Neutrophil (primary cell): Measurements from ENCODE around the gene ZNF791.
"Not testable (repeated sequence)": the region's sequence is repeated elsewhere in the genome, so short reads cannot be mapped to it uniquely, and the experiment has no call there.

ENCODE experiments used
- H3K27ac ChIP-seq: fragments of 200-600 bp; sonication (generic); 2 replicates; pipeline ENCODE4 v1.5.1; 2016; ENCODE audit warnings: mild to moderate bottlenecking, moderate library complexity
- H3K27me3 ChIP-seq: fragments of 200-600 bp; sonication (generic); 2 replicates; pipeline ENCODE4 v1.6.0; 2016; ENCODE audit warnings: mild to moderate bottlenecking
- H3K36me3 ChIP-seq: fragments of 200-600 bp; sonication (generic); 2 replicates; pipeline ENCODE4 v1.5.1; 2017
- H3K4me1 ChIP-seq, 2 experiments: fragments of 200-600 bp in 1 of 2; sonication (generic) in 1 of 2; 1 replicate in 1 of 2; 2 replicates in 1 of 2; pipeline versions ENCODE4 v1.5.1 to v1.6.1; 2013 to 2016; ENCODE audit warnings: low read depth in 1 of 2, low read length in 1 of 2, mild to moderate bottlenecking in 1 of 2, moderate library complexity in 1 of 2; ENCODE audit not compliant: control insufficient read depth in 1 of 2, insufficient read depth in 1 of 2
- H3K4me3 ChIP-seq, 2 experiments: fragments of 200-600 bp in 1 of 2; sonication (generic) in 1 of 2; 1 replicate in 1 of 2; 2 replicates in 1 of 2; pipeline ENCODE4 v1.5.1; 2013 to 2016; ENCODE audit warnings: low read depth in 1 of 2, low read length in 1 of 2, mild to moderate bottlenecking in 1 of 2, moderate library complexity in 1 of 2
- H3K9me3 ChIP-seq: fragments of 200-600 bp; sonication (generic); 2 replicates; pipeline ENCODE4 v1.5.1; 2016
- CTCF ChIP-seq: fragments of 200-600 bp; sonication (generic); IDR thresholded peaks from 2 replicates; pipeline ENCODE4 v1.5.1; 2016; ENCODE audit warnings: antibody characterized with exemption

Gene ZNF791

GRCh38 chr19:12603714-12604113 lies 7.0 kb upstream of the ZNF791 start:
- TF ChIP-seq CTCF, result no peak
- Histone ChIP-seq H3K4me3 (no peak overlapping the region), H3K27me3 (no peaks in the 10 kb centered on the region), H3K4me1 (no peaks in the 10 kb centered on the region), H3K27ac (no peak overlapping the region), H3K9me3 (no peaks in the 10 kb centered on the region), H3K36me3 (peaks cover 13% of the 10 kb centered on the region)

GRCh38 chr19:12606796-12607195 lies 3.9 kb upstream of the ZNF791 start:
- H3K9me3 ChIP-seq, result no peaks in the 10 kb centered on the region
- H3K4me1 ChIP-seq, result peaks cover 14 to 17% of the 10 kb centered on the region in 2 experiments
- H3K36me3 ChIP-seq, result peaks cover 13% of the 10 kb centered on the region
- H3K27ac ChIP-seq, result no peak overlapping the region
- TF ChIP-seq CTCF, result no peak
- no peak overlapping the region for H3K4me3 ChIP-seq
- H3K27me3 ChIP-seq, result no peaks in the 10 kb centered on the region

- TF ChIP-seq CTCF, result no peak
- H3K9me3 ChIP-seq, result no peaks in the 10 kb centered on the region
- peaks cover 11% of the 10 kb centered on the region for H3K36me3 ChIP-seq
- H3K4me3 ChIP-seq, result no peak overlapping the region
- no peaks in the 10 kb centered on the region for H3K27me3 ChIP-seq
- H3K27ac ChIP-seq, result peak overlapping the region; percentile 47
- peaks cover 23 to 26% of the 10 kb centered on the region in 2 experiments for H3K4me1 ChIP-seq
These were observed 3.1 kb upstream of the ZNF791 start for GRCh38 chr19:12607631-12608030.

GRCh38 chr19:12611361-12611699 lies 610 bp downstream of the ZNF791 start:
- H3K4me1 ChIP-seq, result peaks cover 41 to 46% of the 10 kb centered on the region in 2 experiments
- H3K36me3 ChIP-seq, result no peaks in the 10 kb centered on the region
- no peak for TF ChIP-seq CTCF
- peak overlapping the region; percentile 92 for H3K27ac ChIP-seq
- no peaks in the 10 kb centered on the region for H3K9me3 ChIP-seq
- peak overlapping the region; percentile 65 to 95 for H3K4me3 ChIP-seq
- H3K27me3 ChIP-seq, result no peaks in the 10 kb centered on the region

GRCh38 chr19:12617646-12618045 lies 6.9 kb downstream of the ZNF791 start:
- Histone ChIP-seq H3K4me3 (no peak overlapping the region), H3K4me1 (peaks cover 19 to 20% of the 10 kb centered on the region in 2 experiments), H3K27ac (no peak overlapping the region), H3K36me3 (no peaks in the 10 kb centered on the region), H3K9me3 (no peaks in the 10 kb centered on the region), H3K27me3 (no peaks in the 10 kb centered on the region)
- TF ChIP-seq CTCF, result no peak

GRCh38 chr19:12621253-12622024 lies 10.7 kb downstream of the ZNF791 start:
- not testable (repeated sequence) for H3K27ac ChIP-seq, H3K27me3 ChIP-seq, H3K4me3 ChIP-seq, H3K4me1 ChIP-seq, H3K9me3 ChIP-seq
- H3K36me3 ChIP-seq, result peaks cover 36% of the 10 kb centered on the region
